ENCODE data around the gene CDC42SE2. TPM values are rescaled to one million over a fixed set of nuclear protein-coding genes. Genes with fewer than 3 reads are reported as not detected.

Gene CDC42SE2
- total RNA-seq, 1 experiment from 2014 or later, result 46.1 TPM

DNA sequence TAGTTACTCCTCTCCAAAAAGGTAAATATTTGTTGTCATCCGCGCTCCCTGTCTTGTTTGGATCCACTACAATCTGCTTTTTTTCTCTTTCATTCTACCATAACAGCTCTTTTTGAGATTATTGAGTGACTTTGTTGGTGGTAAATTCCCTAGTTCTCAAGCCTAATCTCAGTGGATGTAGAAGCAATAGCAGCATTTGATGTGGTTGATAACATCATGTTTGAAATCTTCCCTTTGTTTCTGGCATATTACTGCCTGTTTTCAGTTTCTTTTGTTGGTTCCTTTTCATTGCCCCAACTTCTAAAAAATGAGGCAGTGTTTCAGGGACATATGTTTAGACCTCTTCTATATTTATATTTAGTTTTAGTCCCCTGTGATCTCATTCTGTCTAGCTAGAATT lies 8.9 kb downstream of the CDC42SE2 start:
- Histone ChIP-seq H3K27ac (ENCODE audit: low read length) (no peak overlapping the region), H3K4me3 (ENCODE audit: low read depth in 2 of 2, low read length in 2 of 2) (no peak overlapping the region), H3K9me3 (ENCODE audit: control insufficient read depth, insufficient read depth, low read depth, low read length) (no peaks in the 10 kb centered on the region), H3K27me3 (ENCODE audit: control insufficient read depth, insufficient read depth, low read length) (no peaks in the 10 kb centered on the region), H3K36me3 (ENCODE audit: control insufficient read depth, insufficient read depth, low read length) (no peaks in the 10 kb centered on the region), H3K4me1 (ENCODE audit: control insufficient read depth, insufficient read depth, low read length) (peaks cover 21% of the 10 kb centered on the region)
- intact Hi-C loops (cut with micrococcal nuclease; ENCODE audit: unreplicated experiment), result loop anchor here (5.0 kb wide), 1 partner anchor 110 kb away; no protein-coding TSS in a partner anchor
- ChIA-PET POLR2A (no interaction called here), CTCF (no interaction called here)
- in situ Hi-C loops (cut with HindIII; ENCODE audit: low pct_unique_long_range_greater_than_20kb, low sequenced_read_pairs), result no loop called here
- ATAC-seq (no peak), DNase-seq (ENCODE audit: low read depth, low spot score) (no peak)
- BruUV-seq (replicated peaks), result no TSS peak
- TF ChIP-seq, protein P1, sequence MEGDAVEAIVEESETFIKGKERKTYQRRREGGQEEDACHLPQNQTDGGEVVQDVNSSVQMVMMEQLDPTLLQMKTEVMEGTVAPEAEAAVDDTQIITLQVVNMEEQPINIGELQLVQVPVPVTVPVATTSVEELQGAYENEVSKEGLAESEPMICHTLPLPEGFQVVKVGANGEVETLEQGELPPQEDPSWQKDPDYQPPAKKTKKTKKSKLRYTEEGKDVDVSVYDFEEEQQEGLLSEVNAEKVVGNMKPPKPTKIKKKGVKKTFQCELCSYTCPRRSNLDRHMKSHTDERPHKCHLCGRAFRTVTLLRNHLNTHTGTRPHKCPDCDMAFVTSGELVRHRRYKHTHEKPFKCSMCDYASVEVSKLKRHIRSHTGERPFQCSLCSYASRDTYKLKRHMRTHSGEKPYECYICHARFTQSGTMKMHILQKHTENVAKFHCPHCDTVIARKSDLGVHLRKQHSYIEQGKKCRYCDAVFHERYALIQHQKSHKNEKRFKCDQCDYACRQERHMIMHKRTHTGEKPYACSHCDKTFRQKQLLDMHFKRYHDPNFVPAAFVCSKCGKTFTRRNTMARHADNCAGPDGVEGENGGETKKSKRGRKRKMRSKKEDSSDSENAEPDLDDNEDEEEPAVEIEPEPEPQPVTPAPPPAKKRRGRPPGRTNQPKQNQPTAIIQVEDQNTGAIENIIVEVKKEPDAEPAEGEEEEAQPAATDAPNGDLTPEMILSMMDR (IDR thresholded peaks at IDR 0.05), result no peak
- TF ChIP-seq TCF7L2 (IDR thresholded peaks at IDR 0.05; ENCODE audit: low read depth, low read length) (no peak), SIN3A (IDR thresholded peaks at IDR 0.05; ENCODE audit: borderline replicate concordance, insufficient read depth, low read depth, low read length) (no peak), POLR2AphosphoS5 (IDR thresholded peaks at IDR 0.05; ENCODE audit: low read depth, low read length) (no peak)
- TF ChIP-seq, protein P2, sequence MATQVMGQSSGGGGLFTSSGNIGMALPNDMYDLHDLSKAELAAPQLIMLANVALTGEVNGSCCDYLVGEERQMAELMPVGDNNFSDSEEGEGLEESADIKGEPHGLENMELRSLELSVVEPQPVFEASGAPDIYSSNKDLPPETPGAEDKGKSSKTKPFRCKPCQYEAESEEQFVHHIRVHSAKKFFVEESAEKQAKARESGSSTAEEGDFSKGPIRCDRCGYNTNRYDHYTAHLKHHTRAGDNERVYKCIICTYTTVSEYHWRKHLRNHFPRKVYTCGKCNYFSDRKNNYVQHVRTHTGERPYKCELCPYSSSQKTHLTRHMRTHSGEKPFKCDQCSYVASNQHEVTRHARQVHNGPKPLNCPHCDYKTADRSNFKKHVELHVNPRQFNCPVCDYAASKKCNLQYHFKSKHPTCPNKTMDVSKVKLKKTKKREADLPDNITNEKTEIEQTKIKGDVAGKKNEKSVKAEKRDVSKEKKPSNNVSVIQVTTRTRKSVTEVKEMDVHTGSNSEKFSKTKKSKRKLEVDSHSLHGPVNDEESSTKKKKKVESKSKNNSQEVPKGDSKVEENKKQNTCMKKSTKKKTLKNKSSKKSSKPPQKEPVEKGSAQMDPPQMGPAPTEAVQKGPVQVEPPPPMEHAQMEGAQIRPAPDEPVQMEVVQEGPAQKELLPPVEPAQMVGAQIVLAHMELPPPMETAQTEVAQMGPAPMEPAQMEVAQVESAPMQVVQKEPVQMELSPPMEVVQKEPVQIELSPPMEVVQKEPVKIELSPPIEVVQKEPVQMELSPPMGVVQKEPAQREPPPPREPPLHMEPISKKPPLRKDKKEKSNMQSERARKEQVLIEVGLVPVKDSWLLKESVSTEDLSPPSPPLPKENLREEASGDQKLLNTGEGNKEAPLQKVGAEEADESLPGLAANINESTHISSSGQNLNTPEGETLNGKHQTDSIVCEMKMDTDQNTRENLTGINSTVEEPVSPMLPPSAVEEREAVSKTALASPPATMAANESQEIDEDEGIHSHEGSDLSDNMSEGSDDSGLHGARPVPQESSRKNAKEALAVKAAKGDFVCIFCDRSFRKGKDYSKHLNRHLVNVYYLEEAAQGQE (IDR thresholded peaks at IDR 0.05; ENCODE audit: insufficient read depth in 1 of 2, low read depth in 2 of 2, low read length in 1 of 2), result no peak

DNA sequence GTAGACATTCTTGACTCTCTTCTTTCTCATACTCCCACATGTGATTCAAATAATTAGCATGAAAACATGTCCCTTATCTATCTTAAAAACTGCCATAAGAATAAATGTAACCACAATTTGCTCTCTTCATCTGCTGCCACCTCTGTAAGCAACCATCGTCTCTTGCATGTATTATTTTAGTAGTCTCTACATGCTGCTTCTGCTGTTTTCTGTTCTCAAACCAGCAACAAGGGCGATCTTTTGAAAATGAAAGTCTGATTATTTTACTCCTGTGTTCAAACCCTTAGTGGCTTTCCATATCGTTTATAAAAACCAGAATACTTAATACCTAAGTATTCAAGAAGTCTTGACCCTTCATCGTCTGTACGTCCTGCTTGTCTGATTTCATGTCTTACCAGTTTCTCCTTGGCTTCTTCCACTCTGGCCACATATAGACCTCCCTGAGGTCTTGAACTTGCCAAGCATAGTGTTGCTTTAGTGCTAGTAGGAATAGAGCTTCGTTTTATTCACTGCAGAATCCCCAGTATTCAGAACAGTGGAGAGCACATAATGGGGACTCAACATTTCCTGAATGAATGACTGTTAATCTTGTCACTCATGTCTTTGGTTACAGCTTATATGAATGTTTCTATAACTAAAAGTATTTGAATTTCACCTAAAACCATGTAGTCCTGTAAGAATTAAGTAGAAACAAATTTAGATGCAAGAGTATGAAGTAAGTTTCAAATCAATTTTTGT lies 10.6 kb downstream of the CDC42SE2 start:
- POLR2A ChIA-PET, result no interaction called here

More for the DNA sequence above, 10.6 kb downstream of the CDC42SE2 start:
- Histone ChIP-seq H3K27ac (ENCODE audit: low read length) (no peak overlapping the region), H3K9me3 (ENCODE audit: control insufficient read depth, insufficient read depth, low read depth, low read length) (no peaks in the 10 kb centered on the region), H3K27me3 (ENCODE audit: control insufficient read depth, insufficient read depth, low read length) (no peaks in the 10 kb centered on the region), H3K4me1 (ENCODE audit: control insufficient read depth, insufficient read depth, low read length) (peaks cover 25% of the 10 kb centered on the region), H3K4me3 (ENCODE audit: low read depth in 2 of 2, low read length in 2 of 2) (no peak overlapping the region), H3K36me3 (ENCODE audit: control insufficient read depth, insufficient read depth, low read length) (no peaks in the 10 kb centered on the region)
- in situ Hi-C loops (cut with HindIII; ENCODE audit: low pct_unique_long_range_greater_than_20kb, low sequenced_read_pairs), result no loop called here
- intact Hi-C loops (cut with micrococcal nuclease; ENCODE audit: unreplicated experiment), result loop anchor here (5.0 kb wide), 1 partner anchor 108 kb away; no protein-coding TSS in a partner anchor
- no TSS peak for BruUV-seq (replicated peaks)
- DNase-seq (ENCODE audit: low read depth, low spot score), result no peak
- no peak for ATAC-seq
- no peak for TF ChIP-seq POLR2AphosphoS5 (IDR thresholded peaks at IDR 0.05; ENCODE audit: low read depth, low read length)
- TF ChIP-seq TCF7L2 (IDR thresholded peaks at IDR 0.05; ENCODE audit: low read depth, low read length), result no peak
- TF ChIP-seq, protein P1 (IDR thresholded peaks at IDR 0.05), result no peak
- TF ChIP-seq, protein P2 (IDR thresholded peaks at IDR 0.05; ENCODE audit: insufficient read depth in 1 of 2, low read depth in 2 of 2, low read length in 1 of 2), result no peak
- TF ChIP-seq SIN3A (IDR thresholded peaks at IDR 0.05; ENCODE audit: borderline replicate concordance, insufficient read depth, low read depth, low read length), result no peak
- CTCF ChIA-PET, result interaction anchor here (0.5 kb wide), 1 partner anchor 11 kb away, joined by 9 read pairs; no protein-coding TSS in a partner anchor
